Measurements from ENCODE around the gene FAHD2A.
A peak's percentile ranks its signal among the peaks of the same experiment; 100 is the strongest.
"Not testable (repeated sequence)": the region's sequence is repeated elsewhere in the genome, so short reads cannot be mapped to it uniquely, and the experiment has no call there.

Gene FAHD2A, protein sequence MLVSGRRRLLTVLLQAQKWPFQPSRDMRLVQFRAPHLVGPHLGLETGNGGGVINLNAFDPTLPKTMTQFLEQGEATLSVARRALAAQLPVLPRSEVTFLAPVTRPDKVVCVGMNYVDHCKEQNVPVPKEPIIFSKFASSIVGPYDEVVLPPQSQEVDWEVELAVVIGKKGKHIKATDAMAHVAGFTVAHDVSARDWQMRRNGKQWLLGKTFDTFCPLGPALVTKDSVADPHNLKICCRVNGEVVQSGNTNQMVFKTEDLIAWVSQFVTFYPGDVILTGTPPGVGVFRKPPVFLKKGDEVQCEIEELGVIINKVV

GRCh38 chr2:95402370-95403203, at the start of gene FAHD2A:
TSS of gene FAHD2A (plus strand) at chr2:95402708. CDS start at chr2:95405559, 2,851 bp downstream.
- DNase-seq = peak; percentile 86

GRCh38 chr2:95353055-95353575, 49.4 kb upstream of the FAHD2A start:
- DNase-seq = no peak

GRCh38 chr2:95353613-95354468, 48.7 kb upstream of the FAHD2A start:
- DNase-seq = no peak

GRCh38 chr2:95354469-95354901, 48.0 kb upstream of the FAHD2A start:
- no peak for DNase-seq

DNA sequence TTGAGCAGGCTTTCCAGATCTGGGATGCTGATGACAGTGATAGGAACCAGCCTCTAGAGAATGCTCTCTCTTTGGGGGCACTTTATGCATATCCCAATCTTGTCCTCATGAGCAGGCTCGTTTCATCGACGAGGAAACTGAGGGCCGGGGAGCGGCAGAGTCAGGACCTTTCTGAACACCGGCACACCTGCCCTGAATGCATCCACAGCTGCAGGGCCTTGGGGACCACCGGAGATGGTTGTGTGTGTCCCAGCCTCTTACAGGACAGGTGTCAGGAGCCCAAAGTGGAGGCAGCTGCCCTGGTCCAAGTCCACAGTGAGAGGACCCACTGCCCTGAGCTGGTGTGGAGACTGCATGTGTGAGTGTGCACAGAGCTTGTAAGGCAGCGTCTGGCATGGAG, 47.6 kb upstream of the FAHD2A start:
- DNase-seq = no peak

DNA sequence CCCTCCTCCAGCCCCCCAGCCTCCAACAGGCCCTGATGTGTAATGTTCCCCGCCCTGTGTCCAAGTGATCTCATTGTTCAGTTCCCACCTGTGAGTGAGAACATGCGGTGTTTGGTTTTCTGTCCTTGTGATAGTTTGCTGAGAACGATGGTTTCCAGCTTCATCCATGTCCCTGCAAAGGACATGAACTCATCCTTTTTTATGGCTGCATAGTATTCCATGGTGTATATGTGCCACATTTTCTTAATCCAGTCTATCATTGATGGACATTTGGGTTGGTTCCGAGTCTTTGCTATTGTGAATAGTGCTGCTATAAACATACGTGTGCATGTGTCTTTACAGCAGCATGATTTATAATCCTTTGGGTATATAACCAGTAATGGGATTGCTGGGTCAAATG, 47.0 kb upstream of the FAHD2A start:
- DNase-seq = not testable (repeated sequence)

DNA sequence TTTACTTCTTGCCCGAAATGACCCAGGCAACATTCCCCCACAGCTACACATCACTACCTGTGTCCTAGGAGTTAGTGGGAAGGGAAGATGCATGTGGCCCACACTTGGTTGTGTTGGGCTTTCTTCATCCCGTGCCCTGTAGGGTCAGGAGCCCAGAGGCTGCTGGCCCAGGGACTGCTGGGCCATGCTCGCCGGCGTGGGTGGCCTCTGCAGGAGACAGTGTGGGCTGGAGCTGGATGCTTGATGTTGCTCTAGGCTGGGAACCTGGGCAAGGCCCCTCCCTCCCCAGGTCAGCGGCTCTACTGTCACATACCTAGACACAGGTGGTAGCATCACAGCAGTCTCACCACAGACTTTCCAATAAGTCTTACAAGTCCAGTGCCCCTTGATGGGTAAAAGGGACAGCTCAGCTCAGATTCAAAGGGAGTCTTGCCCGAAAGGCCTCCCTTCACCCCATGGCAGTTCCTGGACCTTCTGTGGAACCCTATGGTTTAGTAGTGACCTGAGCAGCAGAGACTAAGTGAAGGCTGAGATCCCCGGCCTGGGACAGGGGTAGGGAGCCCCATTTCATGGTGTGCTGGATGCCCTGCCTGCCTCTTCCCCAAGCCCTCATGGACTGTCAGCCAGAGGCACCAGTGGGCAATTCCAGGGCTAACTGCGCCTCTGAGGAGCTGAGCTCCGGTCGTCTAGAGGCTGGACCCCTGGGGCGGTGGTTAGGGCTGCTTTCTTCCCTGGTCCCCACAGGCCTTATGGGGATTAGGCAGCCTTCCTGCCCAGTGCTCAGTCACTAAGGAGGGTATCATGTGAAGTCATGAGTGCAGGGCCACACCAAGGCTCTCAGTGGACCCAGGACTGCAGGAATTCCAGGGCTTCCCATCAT, 45.4 kb upstream of the FAHD2A start:
- no peak for DNase-seq

- no peak for DNase-seq
Observed at GRCh38 chr2:95357717-95358280, 44.7 kb upstream of the FAHD2A start.

DNA sequence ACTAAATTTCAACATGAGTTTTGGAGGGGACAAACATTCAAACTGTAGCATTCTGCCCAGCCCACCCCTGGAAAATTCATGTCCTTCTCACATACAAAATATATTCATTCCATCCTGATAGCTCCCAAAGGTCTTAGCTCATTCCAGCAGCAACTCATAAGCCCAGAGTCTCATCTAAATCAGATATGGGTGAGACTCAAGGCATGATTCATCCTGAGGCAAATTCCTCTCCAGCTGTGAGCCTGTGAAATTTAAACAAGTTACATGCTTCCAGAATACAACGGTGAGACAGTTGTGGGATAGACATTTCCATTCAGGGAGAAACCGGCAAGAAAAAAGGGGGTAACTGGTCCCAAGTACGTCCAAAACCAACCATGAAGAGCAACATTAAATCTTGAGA, 43.5 kb upstream of the FAHD2A start:
- no peak for DNase-seq

DNA sequence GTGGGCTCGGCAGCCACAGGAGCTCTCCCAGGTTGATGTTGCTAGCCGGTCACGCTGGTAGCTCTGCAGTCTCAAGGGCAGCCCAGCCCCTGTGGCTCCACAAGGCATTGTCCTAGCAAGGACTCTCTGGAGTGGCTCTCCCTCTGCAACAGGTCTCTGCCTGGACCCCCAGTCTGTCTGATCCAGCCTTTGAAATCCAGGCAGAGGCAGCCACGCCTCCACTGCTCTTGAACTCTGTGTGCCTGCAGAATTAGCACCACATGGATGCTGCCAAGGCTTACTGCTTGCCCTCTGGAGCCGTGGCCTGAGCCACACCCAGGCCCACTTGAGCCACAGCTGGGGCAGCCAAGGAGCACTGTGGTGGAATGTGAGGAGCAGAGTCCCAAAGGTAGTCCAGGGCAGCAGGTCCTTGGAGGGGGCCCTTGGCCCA, 43.0 kb upstream of the FAHD2A start:
- DNase-seq = no peak

DNA sequence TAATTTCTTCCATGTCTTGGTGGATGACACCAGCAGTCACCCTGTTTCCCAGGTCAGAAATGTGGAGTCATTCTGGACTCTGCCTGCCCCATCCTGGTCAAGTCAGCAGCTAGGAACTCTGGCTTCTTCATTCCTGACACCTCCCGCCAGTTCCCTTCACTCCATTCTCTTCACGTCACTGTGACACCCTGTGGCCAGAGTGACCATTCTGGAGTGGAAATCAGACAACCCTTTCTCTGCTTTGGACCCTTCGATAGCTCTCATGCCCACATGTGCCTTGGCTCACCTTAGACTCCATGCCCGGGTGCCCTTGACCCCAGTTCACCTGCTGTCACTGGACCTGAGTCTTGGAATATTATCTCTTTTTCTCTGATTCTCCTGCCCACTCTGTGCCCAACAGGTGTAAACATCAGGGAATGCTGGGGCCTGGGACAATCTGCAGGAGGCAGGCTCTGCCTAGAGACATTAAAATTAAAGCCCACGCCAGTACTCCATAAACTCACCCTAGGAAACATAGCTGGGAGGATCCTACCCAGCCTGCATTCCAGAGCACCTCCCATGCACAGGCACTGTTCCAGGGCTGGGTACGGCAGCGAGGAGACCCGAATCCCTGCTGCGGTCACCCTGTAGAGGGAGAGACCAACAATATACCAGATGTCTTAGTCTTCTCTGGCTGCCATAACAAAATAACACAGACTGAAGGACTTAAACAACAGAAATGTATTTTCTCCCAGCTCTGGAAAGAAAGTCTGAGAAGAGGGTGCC, 41.1 kb upstream of the FAHD2A start:
- no peak for DNase-seq

DNA sequence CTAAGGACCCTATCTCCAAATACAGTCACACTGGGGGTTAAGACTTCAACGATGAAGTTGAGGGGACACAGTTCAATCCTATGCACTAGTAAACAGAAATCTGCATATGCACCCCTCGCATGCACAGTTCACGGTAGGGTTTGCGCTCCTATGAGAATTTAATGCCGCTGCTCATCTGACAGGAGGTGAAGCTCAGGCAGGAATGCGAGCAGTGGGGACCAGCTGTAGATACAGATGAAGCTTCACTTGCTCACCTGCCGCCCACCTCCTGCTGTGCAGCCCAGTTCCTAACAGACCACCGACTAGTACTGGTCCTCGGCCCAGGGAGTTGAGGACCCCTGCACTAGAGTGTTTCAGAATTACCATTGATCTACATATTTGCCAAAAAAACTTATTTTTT, 40.0 kb upstream of the FAHD2A start:
- DNase-seq = no peak

DNA sequence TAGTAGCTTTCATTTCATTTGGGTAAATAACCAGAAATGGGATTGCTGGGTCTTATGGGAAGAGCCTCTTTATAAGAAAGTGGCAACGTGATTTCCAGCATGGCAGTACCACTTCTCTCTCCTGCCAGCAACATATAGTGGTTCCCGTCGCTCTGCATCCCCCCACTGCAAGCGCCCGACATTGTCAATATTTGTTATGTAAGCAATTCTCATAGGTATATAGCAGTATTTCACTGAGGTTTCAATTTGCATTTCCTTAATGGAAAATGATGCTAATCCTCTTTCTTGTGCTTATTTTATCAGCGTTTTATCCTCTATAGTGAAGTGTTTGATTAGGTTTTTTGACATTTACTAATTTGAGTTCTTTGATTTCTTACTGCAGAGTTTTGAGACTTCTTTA, 36.0 kb upstream of the FAHD2A start:
- no peak for DNase-seq

GRCh38 chr2:95372216-95372829, 30.2 kb upstream of the FAHD2A start:
- no peak for DNase-seq

DNA sequence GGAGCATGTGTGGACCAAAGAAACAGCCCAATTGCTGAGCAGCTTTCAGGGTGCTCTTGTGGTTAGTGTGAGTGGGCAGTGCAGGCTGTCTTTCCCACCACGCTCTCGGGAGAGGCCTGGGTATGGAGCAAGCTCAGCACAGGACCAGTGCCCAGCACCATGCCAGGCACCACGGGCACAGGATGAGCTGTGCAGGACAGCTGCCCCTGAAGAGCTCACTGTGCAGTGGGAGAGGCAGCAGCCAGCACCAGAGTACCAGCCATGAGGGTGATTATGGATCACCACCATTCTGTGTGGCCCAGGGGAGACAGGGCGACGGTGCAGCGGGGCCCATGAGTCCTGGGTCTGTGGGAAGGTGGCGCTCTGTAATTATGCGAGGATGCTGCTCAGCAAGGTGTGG, 29.7 kb upstream of the FAHD2A start:
- DNase-seq = no peak

DNA sequence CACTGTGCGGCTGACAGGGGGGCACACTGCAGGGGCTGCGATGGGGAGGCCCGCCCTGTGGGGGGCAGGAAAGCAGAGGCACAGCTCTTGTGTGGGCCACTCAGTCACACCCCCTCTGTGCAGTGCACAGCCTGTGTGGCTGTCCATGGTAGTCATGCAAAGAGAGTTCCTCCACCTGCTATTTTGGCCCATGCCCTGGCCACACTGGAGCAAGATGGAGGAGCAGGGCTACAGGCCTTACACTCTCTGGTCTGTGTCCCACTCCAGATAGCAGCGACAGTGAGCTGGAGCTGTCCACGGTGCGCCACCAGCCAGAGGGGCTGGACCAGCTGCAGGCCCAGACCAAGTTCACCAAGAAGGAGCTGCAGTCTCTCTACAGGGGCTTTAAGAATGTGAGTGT, 28.5 kb upstream of the FAHD2A start:
- DNase-seq = no peak

DNA sequence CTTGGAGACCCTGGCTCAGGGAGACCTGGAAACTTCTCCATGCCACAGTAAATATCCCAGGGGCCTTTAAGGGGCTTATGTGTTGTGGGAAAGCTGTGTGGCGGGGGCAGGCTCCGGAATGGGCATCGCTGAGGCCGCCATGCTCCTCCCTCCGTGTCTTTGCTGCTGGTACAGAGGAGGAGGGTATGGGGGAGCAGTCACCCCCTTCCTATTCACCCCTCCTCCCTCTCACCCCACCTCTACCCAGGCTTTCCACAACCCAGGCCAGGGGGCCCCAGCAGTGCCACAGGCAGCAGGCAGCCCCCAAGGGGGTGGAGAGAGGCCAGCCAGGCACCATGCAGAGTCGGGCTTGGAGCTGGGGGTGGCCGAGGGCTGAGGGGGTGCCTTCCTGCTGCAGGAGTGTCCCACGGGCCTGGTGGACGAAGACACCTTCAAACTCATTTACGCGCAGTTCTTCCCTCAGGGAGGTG, 28.0 kb upstream of the FAHD2A start:
- DNase-seq = no peak

- DNase-seq = no peak
Observed at GRCh38 chr2:95374921-95375471, 27.5 kb upstream of the FAHD2A start.

DNA sequence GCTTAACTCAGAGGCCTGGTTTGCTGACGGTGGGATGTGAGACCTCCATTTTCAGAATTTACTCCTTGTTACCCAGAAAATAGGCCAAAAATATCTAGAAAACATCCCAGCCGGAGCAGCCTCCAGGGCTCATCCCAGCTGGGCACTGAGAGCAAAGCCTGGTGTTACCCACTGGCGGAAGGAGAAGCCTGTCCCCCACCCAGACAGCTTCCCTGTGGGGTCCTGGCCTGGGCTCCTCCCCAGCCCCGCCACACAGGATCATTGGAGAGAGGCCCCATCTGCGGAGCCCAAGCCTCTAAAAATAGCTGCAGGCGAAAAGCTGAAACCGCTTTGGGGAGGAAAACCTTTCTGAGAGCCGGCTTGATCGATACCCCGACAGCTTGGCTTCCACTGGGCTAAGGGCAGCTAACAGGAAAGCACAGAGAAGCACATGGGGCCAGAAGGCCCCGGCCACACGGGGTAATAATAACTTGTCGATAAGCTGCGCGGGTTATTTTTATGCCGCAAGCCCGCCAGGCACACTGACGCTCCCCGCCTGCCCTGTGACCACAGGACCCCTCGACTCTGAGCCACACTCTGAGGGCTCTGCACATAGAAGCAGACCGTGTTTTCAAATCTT, 26.9 kb upstream of the FAHD2A start:
- no peak for DNase-seq
